ENCODE data around the gene SCML1.

Gene SCML1

DNA sequence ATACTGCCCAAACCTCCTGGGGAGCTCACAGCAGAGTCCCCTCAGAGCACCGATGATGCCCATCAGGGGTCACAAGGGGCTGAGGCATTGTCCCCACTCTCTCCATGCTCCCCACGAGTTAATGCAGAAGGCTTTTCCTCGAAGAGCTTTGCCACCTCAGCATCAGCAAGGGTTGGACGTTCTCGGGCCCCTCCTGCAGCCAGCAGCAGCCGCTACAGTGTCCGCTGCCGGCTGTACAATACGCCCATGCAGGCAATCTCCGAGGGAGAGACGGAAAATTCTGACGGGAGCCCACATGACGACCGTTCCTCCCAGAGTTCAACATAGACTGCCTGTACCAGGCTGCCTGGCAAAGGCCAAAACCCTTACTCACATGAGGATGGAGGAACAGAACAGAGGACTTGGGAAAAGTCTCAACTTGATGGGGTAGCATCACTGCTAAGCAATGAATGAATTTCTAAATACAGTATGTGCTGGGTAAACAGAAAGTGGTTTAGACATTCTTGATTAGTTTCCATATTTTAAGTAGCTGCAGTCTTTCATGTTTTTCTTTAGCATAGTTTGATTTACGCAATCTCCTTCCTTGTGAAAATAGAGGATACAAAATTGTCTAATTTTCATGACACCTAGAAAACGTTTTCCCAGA, 5.0 kb upstream of the SCML1 start:
- H3K4me3 ChIP-seq (ENCODE audit: low read depth, low read length), result no peak overlapping the region
- WGBS (ENCODE audit: extremely low coverage, insufficient coverage, insufficient read length), result no CpG with 5 or more reads among the region's 16 CpGs
- no peak overlapping the region for H2BK120ac ChIP-seq (ENCODE audit: insufficient read depth, low read length, poor library complexity)
- H3K27me3 ChIP-seq (ENCODE audit: insufficient read depth, low read length), result no peaks in the 10 kb centered on the region
- H3K18ac ChIP-seq (ENCODE audit: low read length), result no peak overlapping the region
- H3K27ac ChIP-seq (ENCODE audit: low read depth, low read length), result no peak overlapping the region
- no peaks in the 10 kb centered on the region for H3K79me1 ChIP-seq (ENCODE audit: low read length)
- no peak overlapping the region for H4K91ac ChIP-seq (ENCODE audit: low read depth, low read length)
- no peaks in the 10 kb centered on the region for H3K9me3 ChIP-seq (ENCODE audit: insufficient read depth, low read depth, low read length)
- no peak overlapping the region for H3K4me2 ChIP-seq (ENCODE audit: low read length)
- no peak overlapping the region for H3K9ac ChIP-seq (ENCODE audit: low read length)
- no peak overlapping the region for H3K4ac ChIP-seq (ENCODE audit: low read depth, low read length)
- H2BK12ac ChIP-seq (ENCODE audit: low read length), result no peak overlapping the region
- no peaks in the 10 kb centered on the region for H3K36me3 ChIP-seq (ENCODE audit: control insufficient read depth in 1 of 2, insufficient read depth in 2 of 2, low read length in 2 of 2)
- no peak overlapping the region for H2AFZ ChIP-seq (ENCODE audit: insufficient read depth, low read length, poor library complexity)
- no peak overlapping the region for H2AK5ac ChIP-seq (ENCODE audit: low read length)
- no peaks in the 10 kb centered on the region for H3K79me2 ChIP-seq (ENCODE audit: control insufficient read depth, insufficient read depth, low read length, poor library complexity)
- H4K8ac ChIP-seq (ENCODE audit: low read depth, low read length), result no peak overlapping the region
- no peak overlapping the region for H2BK5ac ChIP-seq (ENCODE audit: low read depth, low read length, poor library complexity)
- H3K23ac ChIP-seq (ENCODE audit: low read length), result no peak overlapping the region
- DNase-seq, result no peak
- H4K12ac ChIP-seq (ENCODE audit: low read depth, low read length), result no peak overlapping the region
- no peak overlapping the region for H3K14ac ChIP-seq (ENCODE audit: low read length)
- H3K4me1 ChIP-seq (ENCODE audit: control insufficient read depth in 1 of 2, insufficient read depth in 2 of 2, low read length in 2 of 2), result no peaks in the 10 kb centered on the region

DNA sequence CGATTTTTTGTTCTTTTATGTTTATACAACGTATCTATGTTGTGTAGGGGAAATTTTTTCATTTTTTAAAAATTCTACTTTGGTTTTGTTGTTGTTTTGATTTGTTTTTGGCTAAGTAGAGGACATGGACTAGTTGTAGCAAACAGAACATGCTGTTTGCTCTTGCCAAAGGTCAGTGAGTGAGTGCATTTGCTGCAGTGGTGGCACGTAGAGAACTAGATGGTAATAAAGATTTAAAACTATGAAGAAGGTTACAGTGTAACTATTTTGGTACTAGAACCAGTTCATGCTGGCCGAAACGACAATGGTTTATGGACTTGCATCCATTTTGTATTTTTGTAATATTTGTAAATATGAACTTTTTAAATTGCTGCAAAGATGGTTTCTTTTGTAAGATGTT, 1.9 kb upstream of the SCML1 start:
- no peak overlapping the region for H2BK5ac ChIP-seq (ENCODE audit: low read depth, low read length, poor library complexity)
- no peaks in the 10 kb centered on the region for H3K9me3 ChIP-seq (ENCODE audit: insufficient read depth, low read depth, low read length)
- no peaks in the 10 kb centered on the region for H3K79me2 ChIP-seq (ENCODE audit: control insufficient read depth, insufficient read depth, low read length, poor library complexity)
- H2AFZ ChIP-seq (ENCODE audit: insufficient read depth, low read length, poor library complexity), result no peak overlapping the region
- no peak overlapping the region for H3K4me3 ChIP-seq (ENCODE audit: low read depth, low read length)
- no peak overlapping the region for H3K9ac ChIP-seq (ENCODE audit: low read length)
- WGBS (ENCODE audit: extremely low coverage, insufficient coverage, insufficient read length), result no CpG with 5 or more reads among the region's 5 CpGs
- DNase-seq, result no peak
- H3K14ac ChIP-seq (ENCODE audit: low read length), result no peak overlapping the region
- H3K18ac ChIP-seq (ENCODE audit: low read length), result no peak overlapping the region
- no peak overlapping the region for H3K4ac ChIP-seq (ENCODE audit: low read depth, low read length)
- no peak overlapping the region for H2BK120ac ChIP-seq (ENCODE audit: insufficient read depth, low read length, poor library complexity)
- H3K4me2 ChIP-seq (ENCODE audit: low read length), result no peak overlapping the region
- no peak overlapping the region for H4K12ac ChIP-seq (ENCODE audit: low read depth, low read length)
- H2AK5ac ChIP-seq (ENCODE audit: low read length), result no peak overlapping the region
- H3K23ac ChIP-seq (ENCODE audit: low read length), result no peak overlapping the region
- H3K27ac ChIP-seq (ENCODE audit: low read depth, low read length), result no peak overlapping the region
- H2BK12ac ChIP-seq (ENCODE audit: low read length), result no peak overlapping the region
- H4K91ac ChIP-seq (ENCODE audit: low read depth, low read length), result no peak overlapping the region
- no peaks in the 10 kb centered on the region for H3K4me1 ChIP-seq (ENCODE audit: control insufficient read depth in 1 of 2, insufficient read depth in 2 of 2, low read length in 2 of 2)
- H3K27me3 ChIP-seq (ENCODE audit: insufficient read depth, low read length), result no peaks in the 10 kb centered on the region
- no peak overlapping the region for H4K8ac ChIP-seq (ENCODE audit: low read depth, low read length)
- no peaks in the 10 kb centered on the region for H3K36me3 ChIP-seq (ENCODE audit: control insufficient read depth in 1 of 2, insufficient read depth in 2 of 2, low read length in 2 of 2)
- H3K79me1 ChIP-seq (ENCODE audit: low read length), result no peaks in the 10 kb centered on the region

DNA sequence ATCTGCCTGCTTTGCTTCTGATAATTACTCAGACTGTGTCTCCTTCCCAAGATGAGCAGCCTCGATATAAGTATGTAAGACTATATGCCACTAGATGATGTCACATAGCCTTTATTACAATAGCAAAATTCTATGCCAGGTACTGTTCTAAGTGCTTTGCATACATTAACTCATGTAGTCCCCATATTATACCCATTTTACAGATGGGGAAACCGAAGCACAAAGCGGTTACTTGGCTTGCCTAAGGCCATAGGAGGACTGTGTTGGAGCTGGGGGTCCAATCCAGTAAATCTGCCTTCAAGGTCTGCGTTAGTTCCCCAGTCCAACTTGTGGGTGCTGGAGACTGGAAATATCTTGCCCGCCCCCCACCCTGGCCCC, 826 bp upstream of the SCML1 start:
- no CpG with 5 or more reads among the region's 5 CpGs for WGBS (ENCODE audit: extremely low coverage, insufficient coverage, insufficient read length)
- Histone ChIP-seq H2BK120ac (ENCODE audit: insufficient read depth, low read length, poor library complexity) (no peak overlapping the region), H3K9ac (ENCODE audit: low read length) (no peak overlapping the region), H3K27ac (ENCODE audit: low read depth, low read length) (peak overlapping the region; percentile 58), H3K27me3 (ENCODE audit: insufficient read depth, low read length) (no peaks in the 10 kb centered on the region), H3K4me2 (ENCODE audit: low read length) (peak overlapping the region; percentile 47), H2BK12ac (ENCODE audit: low read length) (no peak overlapping the region), H4K8ac (ENCODE audit: low read depth, low read length) (peak overlapping the region; percentile 91), H2AK5ac (ENCODE audit: low read length) (no peak overlapping the region), H3K4ac (ENCODE audit: low read depth, low read length) (no peak overlapping the region), H2BK5ac (ENCODE audit: low read depth, low read length, poor library complexity) (no peak overlapping the region), H3K23ac (ENCODE audit: low read length) (no peak overlapping the region), H4K91ac (ENCODE audit: low read depth, low read length) (peak overlapping the region; percentile 76), H4K12ac (ENCODE audit: low read depth, low read length) (peak overlapping the region; percentile 84), H3K9me3 (ENCODE audit: insufficient read depth, low read depth, low read length) (no peaks in the 10 kb centered on the region), H3K4me1 (ENCODE audit: control insufficient read depth in 1 of 2, insufficient read depth in 2 of 2, low read length in 2 of 2) (no peaks in the 10 kb centered on the region), H3K14ac (ENCODE audit: low read length) (no peak overlapping the region), H3K18ac (ENCODE audit: low read length) (peak overlapping the region; percentile 45), H3K4me3 (ENCODE audit: low read depth, low read length) (peak overlapping the region; percentile 60), H3K79me2 (ENCODE audit: control insufficient read depth, insufficient read depth, low read length, poor library complexity) (no peaks in the 10 kb centered on the region), H3K79me1 (ENCODE audit: low read length) (no peaks in the 10 kb centered on the region), H3K36me3 (ENCODE audit: control insufficient read depth in 1 of 2, insufficient read depth in 2 of 2, low read length in 2 of 2) (no peaks in the 10 kb centered on the region), H2AFZ (ENCODE audit: insufficient read depth, low read length, poor library complexity) (peak overlapping the region; percentile 66)
- DNase-seq, result peak in 1 of 2 donors; percentile 24

DNA sequence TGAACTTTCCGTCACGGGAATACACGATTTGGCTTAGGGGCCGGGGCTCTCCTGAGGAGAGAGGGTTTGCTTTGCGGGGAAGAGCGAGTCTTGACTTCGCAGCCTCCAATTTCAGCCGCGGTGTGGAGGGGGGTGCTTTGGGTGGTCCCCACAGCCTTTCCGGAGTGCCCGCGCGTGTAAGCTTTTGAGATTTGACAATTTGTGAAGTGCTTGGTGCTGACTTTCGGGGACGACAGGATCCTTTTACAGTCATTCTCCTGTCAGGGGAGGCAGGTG, 355 bp downstream of the SCML1 start:
- Histone ChIP-seq H3K4ac (ENCODE audit: low read depth, low read length) (no peak overlapping the region), H3K79me2 (ENCODE audit: control insufficient read depth, insufficient read depth, low read length, poor library complexity) (no peaks in the 10 kb centered on the region), H4K8ac (ENCODE audit: low read depth, low read length) (no peak overlapping the region), H3K27me3 (ENCODE audit: insufficient read depth, low read length) (no peaks in the 10 kb centered on the region), H4K91ac (ENCODE audit: low read depth, low read length) (no peak overlapping the region), H3K4me1 (ENCODE audit: control insufficient read depth in 1 of 2, insufficient read depth in 2 of 2, low read length in 2 of 2) (no peaks in the 10 kb centered on the region), H2BK5ac (ENCODE audit: low read depth, low read length, poor library complexity) (no peak overlapping the region), H2AFZ (ENCODE audit: insufficient read depth, low read length, poor library complexity) (peak overlapping the region; percentile 59), H3K18ac (ENCODE audit: low read length) (no peak overlapping the region), H3K4me2 (ENCODE audit: low read length) (peak overlapping the region; percentile 90), H3K14ac (ENCODE audit: low read length) (no peak overlapping the region), H3K79me1 (ENCODE audit: low read length) (no peaks in the 10 kb centered on the region), H3K9me3 (ENCODE audit: insufficient read depth, low read depth, low read length) (no peaks in the 10 kb centered on the region), H3K23ac (ENCODE audit: low read length) (no peak overlapping the region), H2AK5ac (ENCODE audit: low read length) (no peak overlapping the region), H2BK12ac (ENCODE audit: low read length) (no peak overlapping the region), H3K36me3 (ENCODE audit: control insufficient read depth in 1 of 2, insufficient read depth in 2 of 2, low read length in 2 of 2) (no peaks in the 10 kb centered on the region), H3K27ac (ENCODE audit: low read depth, low read length) (no peak overlapping the region), H2BK120ac (ENCODE audit: insufficient read depth, low read length, poor library complexity) (no peak overlapping the region), H3K4me3 (ENCODE audit: low read depth, low read length) (peak overlapping the region; percentile 84), H3K9ac (ENCODE audit: low read length) (no peak overlapping the region), H4K12ac (ENCODE audit: low read depth, low read length) (no peak overlapping the region)
- no CpG with 5 or more reads among the region's 15 CpGs for WGBS (ENCODE audit: extremely low coverage, insufficient coverage, insufficient read length)
- DNase-seq, result no peak

Data from trophoblast cell (in vitro differentiated cells and primary cell).